GM04503 (cell line): ENCODE results near the gene OPCML.

Experiments used
- DNase-seq: peaks from one replicate; pipeline ENCODE4 v3.0.0-alpha.2; 2012; ENCODE audit warnings: low read depth

Gene OPCML

DNA sequence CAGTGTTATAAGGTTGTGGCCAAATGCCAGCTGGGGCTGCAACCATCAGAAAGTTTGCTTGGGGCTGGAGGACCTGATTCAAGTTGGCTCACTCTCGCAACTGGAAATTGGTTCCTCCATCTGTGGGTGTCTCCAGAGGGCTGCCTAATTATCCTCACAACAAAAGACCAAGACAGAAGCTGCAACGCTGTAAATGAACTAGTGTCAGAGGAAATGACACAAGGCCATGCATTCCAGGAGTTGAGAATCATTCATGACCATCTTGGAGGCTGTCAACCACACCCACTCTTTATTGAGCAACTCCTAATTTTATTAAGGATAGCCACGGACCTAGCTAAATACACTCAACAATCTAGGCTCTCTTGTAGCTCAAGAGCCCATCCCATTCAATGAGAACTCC is 1060.8 kb downstream of the OPCML start:
- DNase-seq: peak; percentile 92

DNA sequence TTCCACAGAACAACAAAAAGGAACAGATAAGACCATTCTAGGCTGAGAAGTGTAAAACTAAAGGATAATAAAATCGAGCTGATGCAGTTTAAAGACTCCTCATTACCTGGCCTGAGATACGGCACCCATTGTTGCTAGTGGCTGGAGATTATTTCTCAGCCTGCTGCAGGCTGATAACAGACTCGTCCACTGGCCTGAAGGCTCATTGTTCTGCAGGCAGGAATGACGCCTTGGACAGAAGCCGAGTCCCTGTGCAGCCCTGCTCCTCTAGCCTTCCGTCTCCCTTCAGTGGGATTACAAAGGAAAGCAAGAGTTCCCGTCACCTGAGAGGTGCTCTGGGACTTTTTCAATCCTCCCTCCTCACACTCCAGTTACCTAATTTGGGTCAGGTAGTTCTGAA is 1065.3 kb downstream of the OPCML start:
- DNase-seq: no peak

DNA sequence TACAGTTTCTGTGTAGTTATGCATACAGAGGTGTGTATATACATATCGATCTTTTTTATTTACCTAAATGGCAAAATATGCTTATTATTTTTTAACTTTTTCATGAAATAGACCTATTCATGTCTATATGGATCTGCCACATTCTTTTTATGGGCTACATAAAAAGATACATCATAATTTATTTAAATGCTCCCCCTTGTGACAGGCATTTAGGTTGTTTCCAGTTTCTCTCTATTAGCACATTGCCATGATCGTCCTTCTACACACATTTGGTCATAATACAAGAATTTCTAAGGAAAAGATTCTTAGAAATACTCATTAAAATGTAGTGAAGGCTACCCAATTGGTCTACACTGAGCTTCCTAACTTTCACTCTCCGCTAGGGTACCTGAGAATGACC is 1067.4 kb downstream of the OPCML start:
- DNase-seq: no peak

DNA sequence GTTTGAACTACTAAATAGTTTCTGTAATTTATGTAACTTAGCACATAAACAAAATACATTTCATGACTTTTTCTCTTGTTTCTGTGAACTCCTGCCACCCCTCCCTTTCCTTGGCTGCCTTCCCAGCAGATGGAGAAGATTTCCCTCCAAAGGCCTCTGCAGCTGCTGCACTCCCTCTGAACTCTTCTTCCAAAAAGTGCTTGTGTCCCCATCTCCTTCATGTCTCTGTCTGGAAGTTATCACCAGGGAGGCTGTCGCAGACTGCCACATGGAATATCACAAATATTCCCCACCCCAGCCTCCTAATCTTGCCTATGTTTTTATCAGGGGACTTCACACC is 1068.3 kb downstream of the OPCML start:
- DNase-seq: no peak

DNA sequence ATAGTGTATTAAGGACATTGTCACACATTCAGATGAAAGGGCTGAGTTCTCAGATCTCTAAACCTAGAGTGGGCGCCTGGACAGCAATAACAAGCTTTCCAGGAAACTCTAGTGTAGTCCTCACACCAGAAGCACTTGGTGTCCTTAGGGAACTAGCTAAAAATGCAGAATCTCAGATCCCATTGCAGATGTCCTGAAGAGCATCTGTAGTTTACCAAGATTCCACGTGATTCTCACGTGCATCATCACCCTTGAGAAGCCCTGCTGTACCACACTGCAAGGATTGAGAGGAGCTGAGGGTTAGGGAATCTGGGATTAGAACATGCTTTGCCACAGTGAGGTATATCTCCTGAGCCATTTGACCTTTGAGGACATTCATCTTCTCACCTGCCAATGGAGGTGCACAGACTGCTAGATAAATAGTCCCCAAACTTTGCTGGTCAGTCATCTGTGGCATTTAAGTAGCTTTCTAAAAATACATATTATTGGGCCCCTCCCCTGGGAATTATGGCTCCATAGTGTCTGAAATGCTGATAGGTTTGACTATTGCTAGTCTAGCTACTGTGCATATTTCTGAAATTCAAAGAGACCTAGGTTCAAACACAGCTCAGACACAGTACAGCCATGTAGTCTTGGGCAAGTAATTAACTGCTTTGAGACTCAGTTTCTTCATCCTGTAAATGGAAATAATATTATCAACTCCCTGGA is 1068.9 kb downstream of the OPCML start:
- no peak for DNase-seq

DNA sequence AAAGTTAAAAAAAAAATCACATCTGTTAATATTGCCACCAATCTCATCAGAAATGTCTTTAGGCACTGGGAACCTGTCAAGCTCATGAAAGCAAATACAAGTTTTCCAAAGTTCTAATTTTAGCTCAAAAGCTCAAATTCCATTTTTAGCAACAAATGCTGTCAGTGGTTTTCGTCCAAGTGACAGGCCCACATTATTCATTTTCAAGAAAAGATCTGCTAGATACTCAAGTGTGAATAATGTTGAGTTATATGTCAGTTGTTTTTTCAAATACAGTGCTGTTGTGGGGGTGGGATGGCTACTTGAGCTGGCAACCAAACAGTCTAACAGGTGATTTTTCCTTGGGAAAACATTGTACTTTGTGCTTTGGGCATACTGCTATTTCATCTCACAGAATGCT is 1072.6 kb downstream of the OPCML start:
- DNase-seq: no peak

DNA sequence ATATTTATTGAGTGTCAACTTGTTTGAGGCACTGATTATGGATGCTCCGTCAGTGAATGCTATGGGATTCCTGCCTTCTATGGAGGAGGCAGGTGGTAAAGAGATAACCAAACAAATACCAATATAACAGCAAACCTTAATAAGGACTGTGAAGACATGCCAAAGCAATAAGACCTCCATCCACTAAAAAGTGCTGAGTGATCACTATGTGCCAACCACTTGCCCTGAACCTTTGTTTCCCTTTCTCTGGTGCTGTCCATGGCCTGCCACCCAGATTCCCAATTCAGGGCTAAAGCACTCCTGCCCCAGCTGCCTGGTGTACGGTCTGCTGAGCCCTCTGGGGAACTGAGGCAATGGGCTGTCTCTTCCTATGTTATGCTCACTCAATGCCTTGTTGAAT is 1074.9 kb downstream of the OPCML start:
- no peak for DNase-seq

DNA sequence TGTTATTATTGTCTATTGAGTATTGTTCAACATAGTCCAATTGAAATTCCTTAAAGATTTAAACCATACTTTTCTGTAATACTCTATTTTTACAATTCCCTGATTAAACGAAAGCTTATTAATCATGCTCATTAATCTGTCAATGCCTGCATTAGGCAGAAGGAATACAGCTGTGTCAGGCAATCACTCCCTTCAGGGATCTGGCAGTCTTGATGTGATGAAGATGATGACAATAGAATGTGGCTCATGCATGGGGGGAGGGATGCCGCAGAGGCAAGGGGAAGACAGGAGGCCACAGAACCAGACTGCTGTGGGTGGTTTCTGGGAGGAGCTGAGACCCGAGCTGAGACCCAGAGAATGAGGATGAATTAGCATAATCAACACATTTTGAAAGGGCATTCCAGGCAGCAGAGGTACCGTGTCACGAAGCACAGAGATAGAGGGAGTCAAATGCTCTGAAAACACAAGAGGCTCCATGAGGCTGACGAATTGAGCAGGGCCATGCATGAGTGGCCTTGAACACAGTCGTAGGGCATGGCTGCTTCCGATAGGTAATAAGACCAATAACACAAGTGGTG is 1075.5 kb downstream of the OPCML start:
- no peak for DNase-seq

DNA sequence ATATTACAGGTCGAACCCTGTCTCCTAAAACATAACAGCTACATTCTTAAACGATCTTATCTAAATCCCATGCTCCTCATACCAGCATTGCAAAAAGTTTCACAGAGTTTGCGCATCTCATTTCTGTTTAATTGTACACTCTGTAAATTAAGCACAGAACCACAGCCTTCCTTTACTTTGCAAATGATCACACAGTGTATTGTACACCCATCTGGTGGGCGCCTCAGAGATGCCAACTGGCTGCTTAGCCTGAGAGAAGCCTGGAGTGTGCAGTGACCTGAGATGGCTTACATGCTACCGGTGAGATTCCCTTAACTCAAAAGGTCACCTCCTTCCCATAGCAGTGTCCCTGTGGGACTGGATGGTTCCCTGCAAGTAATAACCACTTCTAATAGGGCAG is 1077.3 kb downstream of the OPCML start:
- no peak for DNase-seq

DNA sequence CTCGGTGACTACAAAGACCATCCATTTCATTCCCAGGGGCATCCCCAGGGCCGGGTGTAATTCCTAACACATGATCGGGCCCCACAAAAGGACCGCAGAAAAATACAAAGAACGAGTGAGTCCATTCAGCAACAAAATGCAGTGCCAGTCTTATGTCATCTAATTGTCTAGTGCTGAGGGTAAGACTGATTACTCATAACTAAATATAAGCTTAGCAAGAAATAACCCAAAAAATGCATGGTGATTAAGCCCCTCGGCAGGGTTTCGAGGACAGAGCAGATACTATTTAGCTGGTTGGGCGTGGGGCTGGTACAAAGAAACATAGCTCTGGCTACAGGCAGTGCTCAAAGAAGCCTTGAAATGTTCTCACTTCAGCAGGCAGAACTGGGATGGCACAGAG is 1078.9 kb downstream of the OPCML start:
- DNase-seq: no peak

DNA sequence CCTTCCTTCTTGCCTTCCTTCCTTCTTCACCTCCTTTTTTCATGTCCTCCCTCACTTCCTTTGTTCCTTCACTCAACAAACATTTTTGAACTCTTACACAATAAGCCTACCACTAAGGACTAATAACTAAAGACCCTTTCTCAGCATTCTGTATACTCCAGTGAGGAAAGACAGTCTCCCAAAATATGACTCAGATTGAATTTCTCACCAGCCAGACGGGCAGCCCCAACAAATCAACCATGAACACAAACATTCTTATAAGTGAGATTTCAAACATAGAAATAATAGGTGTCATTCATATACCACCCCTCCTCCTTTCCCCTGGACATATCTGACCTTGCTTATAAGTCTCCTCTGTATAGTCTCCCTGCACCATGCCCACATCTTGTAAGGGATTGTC is 1079.7 kb downstream of the OPCML start:
- DNase-seq: no peak

DNA sequence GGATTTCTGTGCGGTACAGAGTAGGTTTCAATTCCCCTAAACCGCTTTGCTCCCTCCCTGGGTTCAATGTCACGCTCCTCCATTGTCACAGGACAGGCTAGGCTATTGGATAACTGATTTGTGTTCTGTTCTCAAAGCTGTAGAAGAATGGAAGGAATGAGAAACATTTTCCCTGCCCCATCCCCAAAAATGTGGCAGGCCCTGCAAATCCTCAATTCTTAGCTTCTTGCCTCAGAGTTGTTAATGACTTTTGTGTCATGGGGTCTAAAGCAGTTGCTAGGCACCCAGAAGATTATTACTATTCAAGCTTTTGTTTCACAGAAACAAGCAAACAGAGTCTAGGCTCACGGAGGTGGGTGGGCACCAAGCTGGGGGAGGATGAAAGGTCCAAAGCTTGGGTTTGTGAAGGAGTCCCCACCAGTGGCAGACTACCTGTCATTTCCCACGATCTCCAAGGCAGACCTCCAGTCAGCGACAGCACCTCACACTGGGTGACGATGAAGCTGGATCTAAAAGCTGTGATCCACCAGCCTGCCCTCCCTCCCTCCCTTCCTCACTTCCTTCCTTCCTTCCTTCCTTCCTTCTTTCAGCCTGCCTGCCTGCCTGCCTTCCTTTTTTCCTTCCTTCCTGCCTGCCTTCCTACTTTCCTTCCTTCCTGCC is 1080.2 kb downstream of the OPCML start:
- DNase-seq: no peak

DNA sequence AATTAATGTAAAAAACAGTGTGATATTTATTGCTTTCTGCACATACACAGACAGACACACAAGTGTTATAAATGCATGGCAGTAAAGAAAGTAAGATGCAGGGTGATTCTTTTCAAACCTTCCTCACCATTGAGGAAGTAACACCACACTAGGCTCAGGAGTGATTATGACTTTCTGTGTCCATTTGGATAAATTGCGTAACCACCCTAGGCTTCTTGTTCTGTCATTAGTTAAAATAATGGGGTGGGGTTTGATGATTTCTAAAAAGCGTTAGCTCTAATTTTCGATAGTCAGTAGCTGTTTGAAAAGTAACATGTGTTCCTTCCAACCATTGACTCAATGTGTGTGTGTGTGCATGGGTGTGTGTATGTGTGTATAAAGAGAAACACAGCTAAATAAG is 1081.7 kb downstream of the OPCML start:
- DNase-seq: no peak

DNA sequence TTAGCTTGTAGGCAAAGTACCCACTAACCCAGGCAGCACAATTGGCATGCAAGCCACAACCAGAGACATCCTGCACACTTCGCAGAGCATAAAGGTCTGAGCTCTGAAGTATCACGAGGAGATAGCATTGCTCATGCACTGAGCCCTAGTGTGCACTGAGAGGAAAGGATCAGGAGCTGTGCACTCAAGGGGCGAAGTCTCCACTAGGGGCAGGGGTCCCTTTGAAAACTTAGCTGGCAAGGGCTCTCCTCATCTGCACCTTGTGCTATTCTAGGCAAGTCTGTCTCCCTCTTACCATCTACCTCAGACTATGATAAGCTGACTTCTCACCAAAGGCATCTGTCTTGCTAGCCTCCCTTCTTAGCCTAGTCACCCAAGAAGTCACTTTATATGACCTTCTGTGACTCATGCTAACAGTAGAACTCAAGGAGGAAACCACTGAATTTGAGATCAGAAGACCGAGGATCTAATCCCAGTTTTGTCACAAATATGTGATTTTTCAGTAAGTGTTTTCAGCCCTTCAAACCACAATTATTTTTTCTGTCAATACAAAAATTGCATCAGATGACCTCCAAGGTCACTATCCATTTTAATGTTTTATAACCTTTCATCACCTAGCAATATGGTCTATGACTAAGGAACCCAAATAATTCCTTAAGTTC is 1083.8 kb downstream of the OPCML start:
- peak; percentile 82 for DNase-seq

DNA sequence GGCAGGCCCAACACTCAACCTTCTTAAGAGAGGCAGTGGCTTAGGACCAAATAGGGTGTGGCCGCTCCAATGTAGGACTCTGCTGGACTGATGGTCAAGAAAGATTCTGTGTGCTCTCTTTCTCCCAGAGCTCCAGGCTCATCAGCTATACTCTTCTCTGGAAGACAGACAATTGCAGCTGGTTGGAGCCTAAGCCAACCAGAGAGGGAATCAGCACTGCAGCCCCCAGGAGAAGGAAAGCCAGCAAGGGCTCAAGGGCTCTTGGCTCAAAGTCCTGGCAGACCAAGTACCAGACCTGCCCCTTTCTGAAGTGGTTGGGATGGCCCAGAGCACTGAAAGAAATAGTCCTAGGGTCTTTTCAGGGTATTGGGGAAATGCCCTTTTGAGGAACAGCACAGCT is 1084.5 kb downstream of the OPCML start:
- no peak for DNase-seq

DNA sequence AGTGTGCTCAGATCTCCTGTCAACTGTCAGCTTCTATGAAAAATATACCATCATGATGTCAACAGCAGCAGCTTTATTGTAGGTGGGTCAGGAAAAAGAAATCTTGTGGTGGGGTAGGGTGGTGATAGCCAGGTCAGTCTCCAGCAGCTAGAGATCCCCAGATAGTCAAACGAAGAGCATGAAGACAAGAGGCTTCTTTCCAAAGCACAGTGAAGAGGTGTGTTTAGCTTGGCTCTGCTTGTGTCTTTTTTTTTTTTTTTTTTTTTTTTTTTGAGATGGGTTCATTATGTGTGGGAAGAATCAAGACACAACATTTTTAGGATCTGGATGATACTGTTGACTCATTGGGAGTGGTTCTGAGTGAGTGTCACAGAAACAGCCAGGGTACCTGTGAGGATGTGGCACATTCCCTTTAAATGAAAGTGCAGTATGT is 1086.4 kb downstream of the OPCML start:
- DNase-seq: peak; percentile 28

DNA sequence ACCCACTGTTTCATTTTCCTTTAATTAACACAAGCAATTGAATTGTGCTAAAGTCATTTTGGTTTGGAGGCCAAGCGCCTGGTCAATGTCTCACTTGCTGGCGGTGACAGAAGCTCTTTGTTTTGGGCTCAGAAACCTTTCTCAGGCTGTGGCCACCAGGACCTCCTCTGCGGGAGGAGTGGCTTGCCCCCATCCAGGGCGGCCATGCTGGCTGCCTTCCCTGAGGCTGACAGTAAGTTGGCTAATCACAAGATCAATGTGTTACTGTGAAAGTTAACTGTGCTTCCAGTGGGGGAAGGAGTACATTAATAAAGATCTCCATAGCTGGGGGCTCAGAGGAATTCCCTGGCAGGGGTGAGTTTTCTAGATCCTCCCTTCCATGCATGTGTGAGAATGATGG is 1087.4 kb downstream of the OPCML start:
- DNase-seq: no peak

DNA sequence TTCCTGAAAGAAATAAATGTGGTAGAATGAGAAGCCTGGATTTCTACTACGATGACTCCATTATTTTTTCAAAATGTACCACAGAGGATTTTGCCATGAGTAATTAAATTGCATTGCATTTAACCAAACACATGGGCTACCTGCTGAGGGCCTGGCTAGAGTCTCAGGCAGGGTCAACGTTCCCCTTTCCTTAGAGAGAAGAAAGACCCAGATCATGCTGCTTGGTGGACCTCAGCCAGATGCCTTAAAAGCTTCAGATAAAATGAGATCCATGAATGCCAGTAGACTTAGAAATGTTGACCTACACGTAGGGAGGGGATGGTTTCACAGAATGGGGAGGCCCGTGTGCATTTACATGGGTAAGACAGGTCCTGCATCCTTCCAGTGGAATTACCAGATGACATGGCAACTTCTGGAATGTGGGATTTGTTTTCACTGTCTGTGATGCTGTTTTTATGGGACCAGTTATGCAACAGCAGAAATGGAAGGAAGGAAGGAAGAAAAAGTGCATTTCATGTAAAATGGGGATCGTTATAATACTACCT is 1092.5 kb downstream of the OPCML start:
- no peak for DNase-seq

DNA sequence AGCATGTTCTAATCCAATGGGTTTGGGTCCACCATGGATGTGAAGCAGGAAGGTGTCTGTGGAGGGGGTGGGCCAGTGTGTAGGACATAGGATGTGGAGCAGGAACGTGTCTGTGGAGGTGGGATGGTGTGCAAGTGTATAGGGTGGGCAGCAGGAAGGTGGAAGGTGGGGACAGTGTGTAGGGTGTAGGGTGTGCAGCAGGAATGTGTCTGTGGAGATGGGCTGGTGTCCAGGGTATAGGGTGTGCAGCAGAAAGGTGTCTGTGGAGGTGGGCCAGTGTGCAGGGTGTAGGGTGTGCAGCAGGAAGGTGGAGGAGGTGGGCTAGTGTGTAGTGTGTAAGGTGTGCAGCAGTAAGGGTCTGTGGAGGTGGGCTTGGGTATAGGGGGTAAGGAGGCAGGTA is 1093.9 kb downstream of the OPCML start:
- DNase-seq: no peak

DNA sequence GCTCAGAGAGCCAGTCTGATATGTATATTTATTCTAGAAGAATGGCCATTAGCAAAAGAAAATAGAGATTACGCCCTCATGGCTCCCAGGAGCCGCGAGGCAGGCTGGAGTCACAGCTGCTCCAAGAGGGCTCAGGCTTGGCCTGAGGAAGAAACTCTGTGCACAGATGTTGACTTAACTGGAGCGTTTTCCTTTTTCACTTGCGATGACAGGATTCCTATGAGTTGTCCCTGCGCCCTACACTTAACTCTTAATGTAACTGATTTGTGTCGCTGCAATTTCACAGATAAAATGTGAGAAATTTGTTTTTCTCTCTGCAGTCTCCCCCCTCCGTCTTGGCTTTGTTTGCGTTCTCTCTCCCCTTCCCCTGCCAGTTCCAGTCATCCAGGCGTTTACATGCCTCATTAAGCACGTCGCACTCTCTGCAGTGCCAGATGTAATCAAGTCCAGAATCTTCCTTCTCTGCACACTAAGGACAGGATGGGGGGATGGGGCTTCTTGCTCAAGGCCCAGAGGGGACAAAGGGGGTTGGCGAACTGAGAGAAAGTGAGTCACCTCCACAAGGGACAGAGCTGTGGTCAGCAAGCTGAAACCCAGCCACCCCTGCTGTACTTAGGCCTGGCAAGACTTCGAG is 1101.8 kb downstream of the OPCML start:
- no peak for DNase-seq

DNA sequence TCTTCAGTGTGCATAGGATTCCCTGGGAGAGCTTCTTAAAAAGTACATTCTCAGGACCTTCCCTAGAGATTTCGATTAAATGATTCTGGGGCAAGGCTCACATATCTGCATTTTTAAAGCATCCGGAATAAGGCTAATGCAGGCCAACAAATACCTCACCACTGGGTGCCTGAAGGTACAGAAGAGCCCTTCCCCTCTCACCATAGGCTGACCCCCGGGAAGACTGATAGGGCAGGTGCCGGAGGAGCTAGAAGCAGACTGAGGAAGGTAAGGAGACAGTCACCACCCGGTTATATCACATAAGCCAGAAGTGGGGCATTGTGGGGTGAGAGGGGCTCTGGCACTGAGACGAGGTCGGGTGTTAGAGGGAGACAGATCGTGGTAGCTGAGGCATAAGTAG is 1102.6 kb downstream of the OPCML start:
- no peak for DNase-seq

DNA sequence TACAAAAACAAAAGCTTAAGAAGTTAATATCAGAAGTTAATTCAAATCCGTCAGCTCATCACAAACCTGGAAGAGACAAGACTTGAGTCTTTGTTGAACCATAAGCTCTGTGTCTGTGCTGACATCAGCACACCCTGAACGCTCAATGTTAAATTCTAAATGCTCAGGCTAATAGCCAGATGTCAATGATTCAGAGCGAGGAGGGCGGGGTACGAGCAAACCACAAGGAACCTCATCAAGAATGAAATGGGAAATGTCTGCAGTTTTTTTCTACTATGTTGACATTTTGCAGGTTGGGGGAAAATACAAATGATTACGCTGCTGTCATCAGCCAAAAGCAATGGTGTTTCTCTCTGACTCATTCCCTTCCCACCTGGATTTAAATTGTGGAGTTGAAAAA is 1104.7 kb downstream of the OPCML start:
- peak; percentile 40 for DNase-seq

DNA sequence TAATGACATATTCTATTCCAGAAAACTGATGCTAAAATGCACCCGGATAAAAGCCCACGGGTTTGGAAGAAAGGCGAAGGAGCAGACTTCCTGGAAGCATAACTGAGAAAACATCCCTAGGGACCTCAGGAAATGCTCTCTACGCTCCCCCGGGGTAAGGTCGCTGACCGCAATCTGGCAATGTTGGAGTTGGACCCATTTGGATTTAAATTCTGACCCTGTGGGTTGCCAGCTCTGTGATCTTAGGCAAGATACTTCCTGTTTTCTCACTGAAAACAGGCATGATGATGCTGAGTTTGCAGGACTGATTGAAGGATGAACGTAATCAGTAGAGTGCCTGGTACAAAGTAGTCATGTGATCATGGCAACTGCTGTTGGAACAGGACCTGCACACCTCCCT is 1107.9 kb downstream of the OPCML start:
- DNase-seq: no peak
